H1 (cell line): ENCODE data around the gene AGBL1. TPM values are rescaled to one million over a fixed set of nuclear protein-coding genes. Genes with fewer than 3 reads are reported as not detected.

Source experiments
- CTCF ChIA-PET: fragments of 300-600 bp; sonication (Branson Sonifier 250); formaldehyde crosslinking; loops from one replicate; lab custom pipeline; 2021; ENCODE audit not compliant: partially characterized antibody; lab: Charles Lee
- POLR2A ChIA-PET: fragments of 300-600 bp; sonication (Branson Sonifier 250); formaldehyde crosslinking; loops from one replicate; lab custom pipeline; 2021; ENCODE audit warnings: inconsistent platforms; ENCODE audit not compliant: partially characterized antibody; lab: Charles Lee
- DNase-seq, 2 experiments: peaks; one replicate each; pipeline versions ENCODE4 v3.0.0 to v3.0.0-alpha.2; 2010 to 2022; ENCODE audit warnings: low spot score in 2 of 2, low read depth in 1 of 2, mixed read lengths in 1 of 2
- FAIRE-seq: peaks from 2 replicates; lab custom pipeline; 2011; peaks lifted over from hg19 to GRCh38; lab: Jason Lieb, UNC
- H2AFZ ChIP-seq: 2 replicates; pipeline ENCODE4 v1.8.1; 2012; ENCODE audit warnings: low read length, inconsistent platforms
- H2AK5ac ChIP-seq: 2 replicates; pipeline ENCODE4 v1.6.1; 2013; ENCODE audit warnings: low read depth, low read length
- H2BK120ac ChIP-seq: replicated peaks from 2 replicates; pipeline ENCODE3; 2013; ENCODE audit warnings: low read depth, low read length, inconsistent platforms
- H2BK12ac ChIP-seq: 2 replicates; pipeline ENCODE4 v1.6.1; 2013; ENCODE audit warnings: low read depth, low read length
- H2BK15ac ChIP-seq: 2 replicates; pipeline ENCODE4 v1.6.1; 2013; ENCODE audit warnings: low read length
- H2BK20ac ChIP-seq: 2 replicates; pipeline ENCODE4 v1.6.1; 2013; ENCODE audit warnings: low read length
- H2BK5ac ChIP-seq: 2 replicates; pipeline ENCODE4 v1.6.1; 2013; ENCODE audit warnings: low read depth, low read length
- H3K14ac ChIP-seq: 2 replicates; pipeline ENCODE4 v1.6.1; 2013; ENCODE audit warnings: inconsistent platforms; ENCODE audit not compliant: insufficient read length
- H3K18ac ChIP-seq: 2 replicates; pipeline ENCODE4 v1.6.1; 2013; ENCODE audit warnings: low read length; ENCODE audit errors: extremely low read depth
- H3K23ac ChIP-seq: 2 replicates; pipeline ENCODE4 v1.6.1; 2013; ENCODE audit warnings: inconsistent platforms; ENCODE audit not compliant: insufficient read length
- H3K23me2 ChIP-seq: 2 replicates; pipeline ENCODE4 v1.6.1; 2013; ENCODE audit warnings: low read depth, low read length
- H3K27ac ChIP-seq: 2 replicates; pipeline ENCODE4 v1.6.1; 2011; ENCODE audit warnings: low read depth, low read length, inconsistent platforms
- H3K27me3 ChIP-seq, 4 experiments: replicated peaks in 1 of 4; 1 replicate in 1 of 4; 2 replicates in 3 of 4; pipeline versions ENCODE4 v1.6.1 to v1.8.1; 2011 to 2013; ENCODE audit warnings: low read length in 3 of 4, mild to moderate bottlenecking in 3 of 4, inconsistent platforms in 2 of 4, mixed read lengths in 2 of 4, moderate library complexity in 1 of 4; ENCODE audit not compliant: control insufficient read depth in 3 of 4, insufficient read depth in 3 of 4; ENCODE audit errors: extremely low read depth in 1 of 4
- H3K36me3 ChIP-seq, 4 experiments: 2 replicates each; pipeline versions ENCODE4 v1.6.1 to v1.8.1; 2011 to 2013; ENCODE audit warnings: mild to moderate bottlenecking in 4 of 4, low read length in 3 of 4, moderate library complexity in 2 of 4, control low read depth in 1 of 4, inconsistent platforms in 1 of 4; ENCODE audit not compliant: insufficient read depth in 4 of 4, control insufficient read depth in 2 of 4
- H3K4ac ChIP-seq: replicated peaks from 2 replicates; pipeline ENCODE3; 2013; ENCODE audit warnings: low read length, low read depth, mixed read lengths, inconsistent platforms; ENCODE audit not compliant: insufficient read length
- H3K4me1 ChIP-seq, 4 experiments: replicated peaks in 1 of 4; 1 replicate in 1 of 4; 2 replicates in 3 of 4; pipeline versions ENCODE4 v1.6.1 to v1.8.1; 2011 to 2013; ENCODE audit warnings: low read length in 3 of 4, inconsistent platforms in 2 of 4, mixed read lengths in 1 of 4; ENCODE audit not compliant: insufficient read depth in 4 of 4, control insufficient read depth in 3 of 4
- H3K4me2 ChIP-seq, 2 experiments: 2 replicates each; pipeline versions ENCODE4 v1.6.1 to v1.8.1; 2011 to 2013; ENCODE audit warnings: low read depth in 2 of 2, low read length in 2 of 2, control low read depth in 1 of 2, inconsistent platforms in 1 of 2, mild to moderate bottlenecking in 1 of 2; ENCODE audit not compliant: insufficient read depth in 1 of 2
- H3K4me3 ChIP-seq, 4 experiments: fragments of 200-600, 300-600 bp in 1 of 4; sonication (generic), shearing (Covaris generic), sonication (Bioruptor Twin) in 1 of 4; 2 replicates each; pipeline versions ENCODE4 v1.5.1 to v1.8.1; 2011 to 2016; ENCODE audit warnings: low read length in 4 of 4, low read depth in 3 of 4, control low read depth in 2 of 4, inconsistent platforms in 2 of 4, mild to moderate bottlenecking in 2 of 4, mixed read lengths in 1 of 4, moderate library complexity in 1 of 4; ENCODE audit not compliant: insufficient read depth in 2 of 4; ENCODE audit errors: extremely low read depth in 1 of 4
- H3K56ac ChIP-seq: replicated peaks from 2 replicates; pipeline ENCODE3; 2013; ENCODE audit warnings: low read depth, mild to moderate bottlenecking, mixed read lengths, low read length, inconsistent platforms; ENCODE audit not compliant: insufficient read length
- H3K79me1 ChIP-seq: 2 replicates; pipeline ENCODE4 v1.6.1; 2013; ENCODE audit warnings: low read depth, low read length, control low read depth
- H3K79me2 ChIP-seq, 2 experiments: 2 replicates each; pipeline versions ENCODE4 v1.6.1 to v1.8.1; 2012 to 2013; ENCODE audit warnings: low read length in 2 of 2, mild to moderate bottlenecking in 2 of 2, inconsistent platforms in 1 of 2; ENCODE audit not compliant: insufficient read depth in 2 of 2, control insufficient read depth in 1 of 2
- H3K9ac ChIP-seq, 4 experiments: replicated peaks in 1 of 4; 1 replicate in 1 of 4; 2 replicates in 3 of 4; pipeline versions ENCODE4 v1.6.1 to v1.8.1; 2011 to 2013; ENCODE audit warnings: low read depth in 3 of 4, low read length in 3 of 4, control low read depth in 2 of 4, mild to moderate bottlenecking in 2 of 4, moderate library complexity in 2 of 4, inconsistent platforms in 1 of 4; ENCODE audit errors: extremely low read depth in 1 of 4
- H3K9me3 ChIP-seq, 2 experiments: 2 replicates each; pipeline versions ENCODE4 v1.6.1 to v1.8.1; 2012 to 2013; ENCODE audit warnings: mild to moderate bottlenecking in 2 of 2, moderate library complexity in 2 of 2, control low read depth in 1 of 2, inconsistent platforms in 1 of 2, low read depth in 1 of 2, low read length in 1 of 2, mixed read lengths in 1 of 2; ENCODE audit not compliant: insufficient read depth in 2 of 2
- H4K20me1 ChIP-seq, 2 experiments: replicated peaks in 1 of 2; 2 replicates each; pipeline versions ENCODE3 to v1.8.1; 2011 to 2013; ENCODE audit warnings: inconsistent platforms in 2 of 2, low read length in 2 of 2, mild to moderate bottlenecking in 1 of 2; ENCODE audit not compliant: insufficient read depth in 2 of 2, control insufficient read depth in 1 of 2
- H4K5ac ChIP-seq: 2 replicates; pipeline ENCODE4 v1.6.1; 2013; ENCODE audit warnings: low read length, low read depth, mixed read lengths, inconsistent platforms; ENCODE audit not compliant: insufficient read length
- H4K8ac ChIP-seq: 2 replicates; pipeline ENCODE4 v1.8.0; 2013; ENCODE audit warnings: mild to moderate bottlenecking, moderate library complexity, low read length, inconsistent platforms; ENCODE audit not compliant: insufficient read depth; ENCODE audit errors: extremely low read depth
- H4K91ac ChIP-seq: replicated peaks from 2 replicates; pipeline ENCODE3; 2013; ENCODE audit warnings: low read length, mixed read lengths, inconsistent platforms; ENCODE audit not compliant: insufficient read length
- CTBP2 ChIP-seq: IDR thresholded peaks from 2 replicates; pipeline ENCODE4 v1.7.0; 2011; ENCODE audit warnings: borderline replicate concordance, mild to moderate bottlenecking, moderate library complexity, mixed read lengths, low read length; ENCODE audit not compliant: insufficient read depth, insufficient read length
- EZH2 ChIP-seq: fragments of 200-600 bp; sonication (generic); IDR thresholded peaks from 2 replicates; pipeline ENCODE4 v1.7.1; 2012; ENCODE audit warnings: low read depth, mild to moderate bottlenecking, moderate library complexity, low read length, inconsistent platforms; ENCODE audit not compliant: severe bottlenecking
- GABPA ChIP-seq: IDR thresholded peaks from 2 replicates; pipeline ENCODE4 v1.6.1; 2011; ENCODE audit warnings: mild to moderate bottlenecking, low read length, moderate library complexity, borderline replicate concordance; ENCODE audit not compliant: insufficient read depth
- HDAC2 ChIP-seq, 2 experiments: fragments of 300-600 bp in 1 of 2; sonication (generic) in 1 of 2; IDR thresholded peaks; 2 replicates each; pipeline ENCODE4 v1.6.1; 2011 to 2012; ENCODE audit warnings: low read depth in 2 of 2, low read length in 2 of 2, mild to moderate bottlenecking in 2 of 2, moderate library complexity in 2 of 2, borderline replicate concordance in 1 of 2, inconsistent platforms in 1 of 2
- TAF1 ChIP-seq: IDR thresholded peaks from 2 replicates; pipeline ENCODE4 v1.6.1; 2011; ENCODE audit warnings: mild to moderate bottlenecking, low read depth, low read length
- TCF12 ChIP-seq: IDR thresholded peaks from 2 replicates; pipeline ENCODE4 v1.6.1; 2011; ENCODE audit warnings: low read depth, mild to moderate bottlenecking, low read length
- WGBS, 2 experiments: shearing (Covaris generic) in 1 of 2; methylation state at CpG; one replicate each; pipeline versions ENCODE4 v1.1.6 to v1.1.7; 2013 to 2015; ENCODE audit warnings: low lambda C conversion rate in 2 of 2, mixed read lengths in 2 of 2, inconsistent platforms in 1 of 2, low coverage in 1 of 2, missing lambda C conversion rate in 1 of 2; ENCODE audit not compliant: insufficient replicate concordance in 2 of 2, insufficient coverage in 1 of 2, insufficient read length in 1 of 2; ENCODE audit errors: extremely low coverage in 1 of 2, missing lambda C conversion rate in 1 of 2; 5-methylcytosine and 5-hydroxymethylcytosine counted together
- polyA plus RNA-seq, 7 experiments: library from polyadenylated mRNA; depleted of rRNA in 3 of 7; stranded (reverse) in 5 of 7; unstranded in 2 of 7; fragments of >200 nt in 5 of 7; fragments of 200-250 nt in 2 of 7; gene quantifications; 1 replicate in 5 of 7; 2 replicates in 1 of 7; 4 replicates in 1 of 7; pipeline versions ENCODE4 v1.2.1 to v1.2.3, GENCODE V29; 2011 to 2013; ENCODE audit warnings: missing spikeins in 2 of 7, mixed read lengths in 2 of 7
- total RNA-seq: library from RNA; stranded (reverse); fragmentation: NEBNext Ultra II Directional; extraction: Animal tissue kit (Norgen Biotek cat#: 25700); gene quantifications from 2 replicates; pipeline ENCODE4 v1.2.1, GENCODE V29; 2021

AGBL1 gene
- total and polyA plus RNA-seq, 2 of the 8 experiments (the other 6 are each of a cell fraction or from before 2014, with no cell fraction given) = not detected

GRCh38 chr15:86384186-86384585, 304.5 kb downstream of the AGBL1 start:
- Histone ChIP-seq H2BK12ac (no peak overlapping the region), H3K4ac (no peak overlapping the region), H3K9me3 (no peaks in the 10 kb centered on the region), H3K79me2 (no peaks in the 10 kb centered on the region), H4K91ac (no peak overlapping the region), H4K8ac (no peak overlapping the region)
- TF ChIP-seq CTBP2 (no peak), TAF1 (no peak), HDAC2 (IDR thresholded peaks at IDR 0.05; ENCODE audit: borderline replicate concordance in 1 of 2, low read depth in 2 of 2, low read length in 2 of 2) (no peak), EZH2 (no peak), GABPA (no peak), TCF12 (no peak)
- TF ChIP-seq, all 59 proteins: peak for 0
- H3K4me3 ChIP-seq = no peak overlapping the region
- H3K18ac ChIP-seq = no peak overlapping the region
- DNase-seq = no peak
- H2BK5ac ChIP-seq = no peak overlapping the region
- no peak overlapping the region for H2AFZ ChIP-seq
- ChIA-PET CTCF (no interaction called here), POLR2A (no interaction called here)
- H2BK20ac ChIP-seq = no peak overlapping the region
- FAIRE-seq = no peak
- H3K14ac ChIP-seq = no peak overlapping the region
- H2BK120ac ChIP-seq = no peak overlapping the region
- no peak overlapping the region for H3K27ac ChIP-seq
- no peaks in the 10 kb centered on the region for H3K27me3 ChIP-seq
- H4K20me1 ChIP-seq = no peaks in the 10 kb centered on the region
- no peak overlapping the region for H3K56ac ChIP-seq
- no peaks in the 10 kb centered on the region for H3K79me1 ChIP-seq
- no peaks in the 10 kb centered on the region for H3K36me3 ChIP-seq
- WGBS, 2 experiments = 92% methylated on average over 6 of the region's 6 CpGs; no CpG with 5 or more reads in 1 of the 2 experiments
- H3K9ac ChIP-seq = no peak overlapping the region
- H3K23ac ChIP-seq = no peak overlapping the region
- no peaks in the 10 kb centered on the region for H3K23me2 ChIP-seq
- H3K4me2 ChIP-seq = no peak overlapping the region
- no peak overlapping the region for H2AK5ac ChIP-seq
- H3K4me1 ChIP-seq = no peaks in the 10 kb centered on the region
- no peak overlapping the region for H4K5ac ChIP-seq
- H2BK15ac ChIP-seq = no peak overlapping the region
